Vagina (tissue), 2 donors: ENCODE measurements around the gene VIPR2.
A peak's percentile ranks its signal among the peaks of the same experiment; 100 is the strongest.

Experiments
- CTCF ChIP-seq, 3 experiments: fragments of 450-650 bp in 2 of 3; fragments of 200-600 bp in 1 of 3; sonication (generic) in 1 of 3; IDR thresholded peaks; one replicate each; pipeline ENCODE4 v1.5.1; 2017 to 2019; ENCODE audit warnings: antibody characterized with exemption in 3 of 3, mild to moderate bottlenecking in 2 of 3, moderate library complexity in 2 of 3
- POLR2A ChIP-seq, 2 donors: fragments of 450-650 bp; IDR thresholded peaks; one replicate each; pipeline ENCODE4 v1.6.1; 2017; ENCODE audit warnings: antibody characterized with exemption in 2 of 2, mild to moderate bottlenecking in 2 of 2, moderate library complexity in 2 of 2

- TF ChIP-seq POLR2A (IDR thresholded peaks at IDR 0.05) (peak in 1 of 2 donors; percentile 44), CTCF (IDR thresholded peaks at IDR 0.05) (no peak)
Observed at GRCh38 chr7:159144758-159145489, at the start of gene VIPR2.
